AG04450 (cell line): ENCODE measurements around the gene POMP. TPM values are rescaled to one million over a fixed set of nuclear protein-coding genes. Genes with fewer than 3 reads are reported as not detected.

ENCODE experiments used
- CTCF ChIA-PET: fragments of 300-600, 350-600 bp; formaldehyde crosslinking; extraction: SDS; loops from one replicate; lab custom pipeline; 2022; ENCODE audit warnings: antibody characterized with exemption, inconsistent platforms; lab: Charles Lee
- POLR2A ChIA-PET: fragments of 350-600 bp; formaldehyde crosslinking; extraction: SDS; loops from one replicate; lab custom pipeline; 2021; ENCODE audit warnings: antibody characterized with exemption, inconsistent platforms; lab: Yijun Ruan, JAX
- DNase-seq: peaks from one replicate; pipeline ENCODE4 v3.0.0-alpha.2; 2011; ENCODE audit warnings: low read depth, low spot score
- H3K27ac ChIP-seq: one replicate; pipeline ENCODE4 v1.5.1; 2012; ENCODE audit warnings: low read depth, low read length, control low read depth
- H3K27me3 ChIP-seq: one replicate; pipeline ENCODE4 v1.6.0; 2012; ENCODE audit warnings: low read length; ENCODE audit not compliant: control insufficient read depth, insufficient read depth
- H3K4me3 ChIP-seq: 2 replicates; pipeline ENCODE4 v1.5.1; 2011; ENCODE audit warnings: mild to moderate bottlenecking, low read depth, low read length, control low read depth
- H3K9me3 ChIP-seq: 2 replicates; pipeline ENCODE4 v1.5.1; 2012; ENCODE audit warnings: low read length; ENCODE audit not compliant: control insufficient read depth, insufficient read depth
- polyA plus RNA-seq: library from polyadenylated mRNA; depleted of rRNA; stranded (reverse); fragments of >200 nt; gene quantifications from 2 replicates; pipeline ENCODE4 v1.2.3, GENCODE V29; 2011
- TF ChIP-seq, protein P1 (sequence below): IDR thresholded peaks from 2 replicates; pipeline ENCODE4 v1.5.1; 2011; ENCODE audit warnings: low read depth, low read length, control low read depth, inconsistent platforms

Gene POMP
- polyA plus RNA-seq, 1 experiment = 117 TPM

GRCh38 chr13:28666897-28667488 is 8.1 kb downstream of the POMP start:
- no peak overlapping the region for H3K4me3 ChIP-seq
- ChIA-PET CTCF (interaction anchor here (0.6 to 1.0 kb wide), 2 partner anchors 13 to 336 kb away, joined by 3 read pairs; no protein-coding TSS in a partner anchor), POLR2A (no interaction called here)
- no peaks in the 10 kb centered on the region for H3K27me3 ChIP-seq
- no peaks in the 10 kb centered on the region for H3K9me3 ChIP-seq
- no peak for DNase-seq
- TF ChIP-seq, protein P1, sequence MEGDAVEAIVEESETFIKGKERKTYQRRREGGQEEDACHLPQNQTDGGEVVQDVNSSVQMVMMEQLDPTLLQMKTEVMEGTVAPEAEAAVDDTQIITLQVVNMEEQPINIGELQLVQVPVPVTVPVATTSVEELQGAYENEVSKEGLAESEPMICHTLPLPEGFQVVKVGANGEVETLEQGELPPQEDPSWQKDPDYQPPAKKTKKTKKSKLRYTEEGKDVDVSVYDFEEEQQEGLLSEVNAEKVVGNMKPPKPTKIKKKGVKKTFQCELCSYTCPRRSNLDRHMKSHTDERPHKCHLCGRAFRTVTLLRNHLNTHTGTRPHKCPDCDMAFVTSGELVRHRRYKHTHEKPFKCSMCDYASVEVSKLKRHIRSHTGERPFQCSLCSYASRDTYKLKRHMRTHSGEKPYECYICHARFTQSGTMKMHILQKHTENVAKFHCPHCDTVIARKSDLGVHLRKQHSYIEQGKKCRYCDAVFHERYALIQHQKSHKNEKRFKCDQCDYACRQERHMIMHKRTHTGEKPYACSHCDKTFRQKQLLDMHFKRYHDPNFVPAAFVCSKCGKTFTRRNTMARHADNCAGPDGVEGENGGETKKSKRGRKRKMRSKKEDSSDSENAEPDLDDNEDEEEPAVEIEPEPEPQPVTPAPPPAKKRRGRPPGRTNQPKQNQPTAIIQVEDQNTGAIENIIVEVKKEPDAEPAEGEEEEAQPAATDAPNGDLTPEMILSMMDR = no peak
- H3K27ac ChIP-seq = no peak overlapping the region

GRCh38 chr13:28671126-28671792 is 12.3 kb downstream of the POMP start:
- TF ChIP-seq, protein P1 = no peak
- Histone ChIP-seq H3K27ac (no peak overlapping the region), H3K27me3 (no peaks in the 10 kb centered on the region), H3K9me3 (no peaks in the 10 kb centered on the region), H3K4me3 (no peak overlapping the region)
- ChIA-PET POLR2A (no interaction called here), CTCF (interaction anchor here (1.9 kb wide), 1 partner anchor 9 kb away, joined by 7 read pairs; no protein-coding TSS in a partner anchor)
- DNase-seq = no peak

- CTCF ChIA-PET = interaction anchor here (0.6 to 3.7 kb wide), 3 partner anchors 117 to 121 kb away, joined by 3 to 42 read pairs (median 22); no protein-coding TSS in a partner anchor
- no peaks in the 10 kb centered on the region for H3K27me3 ChIP-seq
- no peak overlapping the region for H3K27ac ChIP-seq
- no peaks in the 10 kb centered on the region for H3K9me3 ChIP-seq
- TF ChIP-seq, protein P1 = peak; percentile 12; the same call in 1 of the 2 replicates
- POLR2A ChIA-PET = no interaction called here
- no peak for DNase-seq
- H3K4me3 ChIP-seq = no peak overlapping the region
These were observed 19.9 kb downstream of the POMP start for GRCh38 chr13:28678809-28679208.

DNA sequence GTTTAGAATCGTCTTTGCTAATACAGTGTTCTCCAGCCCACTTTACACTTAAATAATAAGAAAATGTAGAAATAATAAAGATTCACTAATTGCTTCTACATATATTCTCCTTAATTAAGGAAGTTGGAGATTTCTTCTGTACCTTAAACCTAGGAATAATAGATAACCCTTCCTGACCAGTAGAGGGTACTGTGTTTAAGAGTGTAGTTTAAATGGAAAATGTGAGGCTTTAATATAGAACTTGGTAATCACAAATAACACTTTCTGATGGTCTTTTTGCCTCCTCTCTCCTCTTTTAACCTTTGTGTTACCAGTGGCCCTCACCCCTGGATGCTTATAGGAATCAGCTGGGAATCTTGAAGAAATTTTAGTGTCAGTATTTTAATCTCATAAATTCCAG is 20.7 kb downstream of the POMP start:
- TF ChIP-seq, protein P1 = peak; percentile 51
- Histone ChIP-seq H3K27ac (no peak overlapping the region), H3K27me3 (no peaks in the 10 kb centered on the region), H3K9me3 (no peaks in the 10 kb centered on the region), H3K4me3 (no peak overlapping the region)
- POLR2A ChIA-PET = interaction anchor here (0.8 kb wide), 1 partner anchor 117 kb away, joined by 3 read pairs; no protein-coding TSS in a partner anchor
- CTCF ChIA-PET = interaction anchor here (0.8 to 3.7 kb wide), 8 partner anchors 9 to 119 kb away, joined by 3 to 42 read pairs (median 4); partner anchors contain the start of gene POMP
- DNase-seq = no peak
